OCI-LY7 (cell line): ENCODE data around the gene NRBF2. TPM values are rescaled to one million over a fixed set of nuclear protein-coding genes. Genes with fewer than 3 reads are reported as not detected.

Experiments used
- BruUV-seq: library from RNA; stranded (reverse); fragments of 400-500 nt; replicated peaks from 2 replicates; lab custom pipeline; 2021; lab: Mats Ljungman, UMichigan
- CTCF ChIA-PET: fragments of 300-600 bp; sonication (Branson Sonifier 250); formaldehyde crosslinking; loops from one replicate; lab custom pipeline; 2022; ENCODE audit warnings: antibody characterized with exemption; ENCODE audit not compliant: unreplicated experiment; lab: Charles Lee
- POLR2A ChIA-PET: fragments of 300-600 bp; sonication (Branson Sonifier 250); formaldehyde crosslinking; loops from one replicate; lab custom pipeline; 2022; ENCODE audit warnings: antibody characterized with exemption; lab: Charles Lee
- DNase-seq: peaks from one replicate; pipeline ENCODE4 v3.0.0-alpha.2; 2015; ENCODE audit warnings: low spot score
- H2AFZ ChIP-seq: fragments of 200-600 bp; sonication (generic), shearing (Covaris generic); 2 replicates; pipeline ENCODE4 v1.6.1; 2014; ENCODE audit warnings: mild to moderate bottlenecking, antibody characterized with exemption, low read length, moderate library complexity
- H3K27ac ChIP-seq: fragments of 200-600 bp; sonication (generic); 2 replicates; pipeline ENCODE4 v1.5.1; 2014; ENCODE audit warnings: mixed run types, low read depth, mild to moderate bottlenecking, moderate library complexity, low read length, inconsistent platforms; ENCODE audit not compliant: poor library complexity, severe bottlenecking
- H3K36me3 ChIP-seq: fragments of 200-600 bp; sonication (generic); 2 replicates; pipeline ENCODE4 v1.6.1; 2014; ENCODE audit warnings: mild to moderate bottlenecking, antibody characterized with exemption, low read length, moderate library complexity, mixed read lengths; ENCODE audit not compliant: insufficient read depth
- H3K4me1 ChIP-seq: fragments of 200-600 bp; sonication (generic); 2 replicates; pipeline ENCODE4 v1.5.1; 2014; ENCODE audit warnings: mild to moderate bottlenecking, low read length; ENCODE audit not compliant: insufficient read depth, poor library complexity, severe bottlenecking
- H3K4me2 ChIP-seq: fragments of 200-600 bp; sonication (generic); 2 replicates; pipeline ENCODE4 v1.6.1; 2014; ENCODE audit warnings: mild to moderate bottlenecking, low read length
- H3K4me3 ChIP-seq: fragments of 200-600 bp; sonication (generic); 2 replicates; pipeline ENCODE4 v1.5.1; 2014; ENCODE audit warnings: mild to moderate bottlenecking, low read depth, low read length; ENCODE audit not compliant: poor library complexity, severe bottlenecking
- H3K79me2 ChIP-seq: fragments of 200-600 bp; sonication (generic); 2 replicates; pipeline ENCODE4 v1.6.1; 2016; ENCODE audit warnings: low read depth, mild to moderate bottlenecking, low read length, moderate library complexity, mixed read lengths; ENCODE audit not compliant: insufficient read depth
- H3K9me2 ChIP-seq: fragments of 200-600 bp; sonication (generic); 2 replicates; pipeline ENCODE4 v1.6.1; 2016; ENCODE audit warnings: mild to moderate bottlenecking, low read length, mixed read lengths; ENCODE audit not compliant: insufficient read depth
- H3K9me3 ChIP-seq: fragments of 200-600 bp; sonication (generic); 2 replicates; pipeline ENCODE4 v1.6.1; 2014; ENCODE audit warnings: mild to moderate bottlenecking, mixed run types, low read length, mixed read lengths
- H4K20me1 ChIP-seq: fragments of 200-600 bp; sonication (generic); 2 replicates; pipeline ENCODE4 v1.6.1; 2014; ENCODE audit warnings: mild to moderate bottlenecking, antibody characterized with exemption, low read length, moderate library complexity, mixed read lengths; ENCODE audit not compliant: insufficient read depth
- CTCF ChIP-seq: fragments of 200-600 bp; sonication (generic); conservative IDR thresholded peaks from 2 replicates; pipeline ENCODE4 v1.5.1; 2014; ENCODE audit warnings: mild to moderate bottlenecking, antibody characterized with exemption, low read length, moderate library complexity, mixed read lengths
- EZH2phosphoT487 ChIP-seq: fragments of 200-600 bp; sonication (generic); IDR thresholded peaks from 2 replicates; pipeline ENCODE4 v1.6.1; 2018; ENCODE audit warnings: low read depth, borderline replicate concordance, mild to moderate bottlenecking, mixed run types, antibody characterized with exemption, low read length, moderate library complexity, mixed read lengths
- intact Hi-C: fragments of 100-400 bp; cut with micrococcal nuclease; formaldehyde crosslinking; loops from one replicate; pipeline ENCODE4 v1.10.0; 2022; ENCODE audit not compliant: unreplicated experiment
- total RNA-seq, 2 experiments: library from RNA; depleted of rRNA in 1 of 2; stranded (reverse); fragments of >200 nt in 1 of 2; shearing (Covaris generic) in 1 of 2; gene quantifications; 2 replicates each; pipeline ENCODE4 v1.2.3, GENCODE V29; 2014 to 2022

The NRBF2 gene
- total RNA-seq, 2 experiments from 2014 or later = 14.2 to 20.7 TPM

DNA sequence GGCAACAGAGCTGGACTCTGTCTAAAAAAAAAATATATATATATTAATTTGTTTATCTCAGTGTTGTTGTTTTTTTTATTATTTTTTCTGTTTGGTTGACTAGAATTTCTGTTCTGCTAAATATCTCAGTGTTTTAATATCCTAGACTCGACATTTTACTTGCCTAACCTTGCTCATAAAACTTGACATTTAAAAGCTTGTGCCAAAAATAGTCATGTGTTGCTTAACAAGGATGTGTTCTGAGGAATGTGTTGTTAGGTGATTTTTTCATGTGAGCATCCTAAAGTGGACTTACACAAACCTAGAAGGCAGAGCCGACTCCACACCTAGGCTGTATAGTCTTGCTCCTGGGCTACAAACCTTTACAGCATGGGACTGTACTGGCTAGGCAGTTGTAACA lies 23.1 kb downstream of the NRBF2 start:
- BruUV-seq = no TSS peak
- no peak for DNase-seq
- no peaks in the 10 kb centered on the region for H3K4me1 ChIP-seq
- no peak overlapping the region for H3K4me2 ChIP-seq
- CTCF ChIA-PET = interaction anchor here (2.1 kb wide), 1 partner anchor 10 kb away, joined by 5 read pairs; no protein-coding TSS in a partner anchor
- H3K9me3 ChIP-seq = no peaks in the 10 kb centered on the region
- H3K36me3 ChIP-seq = peaks cover 42% of the 10 kb centered on the region
- intact Hi-C loops = loop anchor here (5.0 to 10.0 kb wide), 4 partner anchors 149 to 721 kb away; partner anchors contain the start of gene EGR2
- H4K20me1 ChIP-seq = 0 out of 2 replicates have a peak, but pooled peaks cover 12% of the 10 kb centered on the region
- no peak overlapping the region for H3K4me3 ChIP-seq
- H3K9me2 ChIP-seq = no peaks in the 10 kb centered on the region
- POLR2A ChIA-PET = interaction anchor here (0.6 to 1.9 kb wide), 7 partner anchors 11 to 539 kb away, joined by 3 to 9 read pairs (median 6); no protein-coding TSS in a partner anchor
- no peak overlapping the region for H3K27ac ChIP-seq
- no peak overlapping the region for H2AFZ ChIP-seq
- no peaks in the 10 kb centered on the region for H3K79me2 ChIP-seq
- no peak for TF ChIP-seq CTCF
- no peak for TF ChIP-seq EZH2phosphoT487

DNA sequence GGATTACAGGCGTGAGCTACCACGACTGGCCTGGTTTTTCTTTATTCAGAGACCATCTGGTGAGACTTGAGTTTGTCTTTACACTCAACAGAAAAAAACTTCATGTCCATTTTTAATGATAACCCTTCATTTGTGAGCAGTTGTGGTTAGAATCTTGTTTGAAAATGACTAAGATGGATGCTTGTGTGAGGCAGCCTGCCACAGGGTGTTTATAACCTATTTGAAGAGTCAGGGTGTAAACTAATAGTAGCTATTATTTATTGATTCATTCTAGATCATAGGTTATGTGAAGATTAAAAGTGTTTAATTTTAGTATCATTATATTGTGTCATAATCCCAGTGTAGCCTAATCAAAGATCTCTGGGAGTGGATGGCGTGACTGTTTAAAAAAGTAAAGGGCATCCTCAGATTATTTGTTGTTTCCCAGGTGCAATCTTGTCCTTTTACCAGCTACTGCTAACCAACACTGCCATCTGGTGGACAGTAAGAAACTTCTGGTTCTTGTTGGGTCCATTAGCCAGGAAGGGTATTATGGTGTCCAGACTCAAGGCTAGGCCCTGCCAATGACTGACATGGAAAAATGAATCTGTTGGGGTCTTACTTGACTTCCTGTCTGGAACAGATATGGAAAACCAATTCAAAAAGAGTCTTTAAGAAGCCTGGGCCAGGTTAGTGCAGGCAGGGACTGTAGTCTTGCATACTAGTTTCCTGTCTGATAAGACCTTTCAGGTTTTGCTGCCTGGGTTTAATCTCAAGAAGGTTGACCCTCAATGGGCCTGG lies 24.9 kb downstream of the NRBF2 start:
- Histone ChIP-seq H3K9me3 (no peaks in the 10 kb centered on the region), H3K27ac (no peak overlapping the region), H4K20me1 (0 out of 2 replicates have a peak, but pooled peaks cover 7% of the 10 kb centered on the region), H3K4me3 (no peak overlapping the region), H3K79me2 (no peaks in the 10 kb centered on the region), H3K9me2 (no peaks in the 10 kb centered on the region), H2AFZ (no peak overlapping the region), H3K4me2 (no peak overlapping the region), H3K36me3 (peaks cover 26% of the 10 kb centered on the region), H3K4me1 (no peaks in the 10 kb centered on the region)
- intact Hi-C loops = loop anchor here (1.0 to 10.0 kb wide), 6 partner anchors 73 to 723 kb away; partner anchors contain the start of gene EGR2
- BruUV-seq = no TSS peak
- DNase-seq = peak; percentile 87
- ChIA-PET POLR2A (interaction anchor here (0.6 to 1.7 kb wide), 4 partner anchors 8 to 151 kb away, joined by 3 to 5 read pairs (median 4); no protein-coding TSS in a partner anchor), CTCF (interaction anchor here (0.6 to 2.1 kb wide), 4 partner anchors 9 to 562 kb away, joined by 3 to 7 read pairs (median 4); no protein-coding TSS in a partner anchor)
- TF ChIP-seq EZH2phosphoT487 (no peak), CTCF (peak; percentile 96)
